Esophagus squamous epithelium (tissue), 4 donors: ENCODE results near the gene FRMD1.

ENCODE experiments used
- POLR2A ChIP-seq, 4 donors: fragments of 450-650 bp; IDR thresholded peaks; one replicate each; pipeline ENCODE4 v1.6.1; 2017; ENCODE audit warnings: antibody characterized with exemption in 4 of 4, mild to moderate bottlenecking in 4 of 4, moderate library complexity in 3 of 4
- TF ChIP-seq, protein P1 (sequence below), 6 experiments: fragments of 450-650 bp in 4 of 6; fragments of 200-600 bp in 2 of 6; sonication (generic) in 2 of 6; IDR thresholded peaks; one replicate each; pipeline ENCODE4 v1.5.1; 2016 to 2019; ENCODE audit warnings: antibody characterized with exemption in 6 of 6, mild to moderate bottlenecking in 4 of 6, moderate library complexity in 4 of 6

DNA sequence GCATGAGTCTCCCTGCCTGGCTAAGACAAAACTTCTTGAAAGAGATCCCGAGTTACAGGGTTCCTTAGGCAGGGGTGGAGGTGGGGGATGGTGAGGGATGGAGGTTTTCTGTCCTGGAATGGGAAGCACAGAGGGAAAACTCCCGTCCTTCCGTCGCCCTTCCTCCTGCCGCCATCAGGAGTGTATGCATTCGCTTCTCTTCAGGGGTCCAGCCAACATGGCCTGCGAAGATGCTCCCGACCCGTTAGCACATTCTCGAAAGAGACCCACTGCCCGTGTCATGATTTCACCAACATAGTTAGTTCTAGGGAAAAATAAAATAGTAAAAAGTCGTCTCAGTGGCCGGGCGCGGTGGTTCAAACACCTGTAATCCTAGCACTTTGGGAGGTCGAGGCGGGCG, 44.5 kb downstream of the FRMD1 start:
- TF ChIP-seq, protein P1, sequence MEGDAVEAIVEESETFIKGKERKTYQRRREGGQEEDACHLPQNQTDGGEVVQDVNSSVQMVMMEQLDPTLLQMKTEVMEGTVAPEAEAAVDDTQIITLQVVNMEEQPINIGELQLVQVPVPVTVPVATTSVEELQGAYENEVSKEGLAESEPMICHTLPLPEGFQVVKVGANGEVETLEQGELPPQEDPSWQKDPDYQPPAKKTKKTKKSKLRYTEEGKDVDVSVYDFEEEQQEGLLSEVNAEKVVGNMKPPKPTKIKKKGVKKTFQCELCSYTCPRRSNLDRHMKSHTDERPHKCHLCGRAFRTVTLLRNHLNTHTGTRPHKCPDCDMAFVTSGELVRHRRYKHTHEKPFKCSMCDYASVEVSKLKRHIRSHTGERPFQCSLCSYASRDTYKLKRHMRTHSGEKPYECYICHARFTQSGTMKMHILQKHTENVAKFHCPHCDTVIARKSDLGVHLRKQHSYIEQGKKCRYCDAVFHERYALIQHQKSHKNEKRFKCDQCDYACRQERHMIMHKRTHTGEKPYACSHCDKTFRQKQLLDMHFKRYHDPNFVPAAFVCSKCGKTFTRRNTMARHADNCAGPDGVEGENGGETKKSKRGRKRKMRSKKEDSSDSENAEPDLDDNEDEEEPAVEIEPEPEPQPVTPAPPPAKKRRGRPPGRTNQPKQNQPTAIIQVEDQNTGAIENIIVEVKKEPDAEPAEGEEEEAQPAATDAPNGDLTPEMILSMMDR (IDR thresholded peaks at IDR 0.05): no peak
- no peak for TF ChIP-seq POLR2A (IDR thresholded peaks at IDR 0.05)
